IPS-18c (cell line): ENCODE results near the gene CDH26.

ENCODE experiments used
- H3K4me3 ChIP-seq: 2 replicates; pipeline ENCODE4 v1.7.0; 2013; ENCODE audit warnings: low read depth, mild to moderate bottlenecking, low read length, moderate library complexity; ENCODE audit not compliant: insufficient read depth
- H3K9me3 ChIP-seq: one replicate; pipeline ENCODE4 v1.6.1; 2013; ENCODE audit warnings: mild to moderate bottlenecking, low read length, moderate library complexity; ENCODE audit not compliant: control insufficient read depth, insufficient read depth

Gene CDH26

DNA sequence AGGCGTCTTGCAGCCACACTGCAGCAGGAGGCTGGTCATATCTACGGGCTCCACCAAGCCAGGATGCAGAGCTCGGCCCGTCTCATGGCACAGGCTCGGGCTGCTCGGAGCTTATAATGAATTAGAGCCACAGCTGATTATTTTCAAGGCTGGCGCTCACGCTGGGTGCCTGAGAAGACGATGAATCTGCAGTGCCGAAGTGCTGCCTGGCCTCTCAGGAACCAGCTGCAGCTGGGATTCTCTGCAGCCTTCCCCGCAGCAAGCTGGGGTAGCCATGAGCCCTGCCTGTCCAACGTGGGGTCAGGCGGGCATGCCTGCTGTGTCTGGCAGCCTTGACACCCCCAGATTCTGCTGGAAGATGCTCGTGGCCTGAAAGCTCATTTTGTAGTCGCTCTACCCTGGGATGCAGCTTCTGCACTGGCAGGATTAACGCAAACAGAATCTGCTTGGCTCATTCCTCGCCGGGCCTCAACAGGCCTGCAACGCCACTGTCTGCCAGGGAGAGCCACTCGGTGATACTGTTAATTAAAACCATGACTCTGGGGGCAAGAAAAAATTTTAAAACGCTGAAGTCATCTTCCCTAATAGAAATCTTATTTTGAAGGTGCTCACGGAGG lies 104.3 kb downstream of the CDH26 start:
- H3K9me3 ChIP-seq, result no peaks in the 10 kb centered on the region
- no peak overlapping the region for H3K4me3 ChIP-seq

DNA sequence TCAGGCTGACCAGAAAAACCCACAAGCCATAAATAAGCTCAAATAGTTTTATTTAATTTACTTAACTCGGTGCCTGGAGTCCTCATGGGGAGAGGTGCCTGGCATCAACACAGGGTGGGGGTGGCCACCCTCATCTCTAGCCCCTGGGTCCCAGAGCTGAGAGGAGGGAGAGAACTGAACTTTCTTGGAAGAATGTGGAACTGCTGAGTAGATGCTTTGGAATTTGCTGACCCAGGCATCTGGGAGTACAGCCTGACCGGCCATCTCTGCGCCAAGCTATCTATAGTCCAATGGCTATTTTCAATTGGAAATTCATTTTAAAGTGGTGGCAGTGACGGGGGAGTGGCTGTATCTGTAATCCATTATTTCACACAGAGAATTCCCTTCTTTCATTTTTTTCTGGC lies 104.8 kb downstream of the CDH26 start:
- Histone ChIP-seq H3K9me3 (no peaks in the 10 kb centered on the region), H3K4me3 (no peak overlapping the region)

DNA sequence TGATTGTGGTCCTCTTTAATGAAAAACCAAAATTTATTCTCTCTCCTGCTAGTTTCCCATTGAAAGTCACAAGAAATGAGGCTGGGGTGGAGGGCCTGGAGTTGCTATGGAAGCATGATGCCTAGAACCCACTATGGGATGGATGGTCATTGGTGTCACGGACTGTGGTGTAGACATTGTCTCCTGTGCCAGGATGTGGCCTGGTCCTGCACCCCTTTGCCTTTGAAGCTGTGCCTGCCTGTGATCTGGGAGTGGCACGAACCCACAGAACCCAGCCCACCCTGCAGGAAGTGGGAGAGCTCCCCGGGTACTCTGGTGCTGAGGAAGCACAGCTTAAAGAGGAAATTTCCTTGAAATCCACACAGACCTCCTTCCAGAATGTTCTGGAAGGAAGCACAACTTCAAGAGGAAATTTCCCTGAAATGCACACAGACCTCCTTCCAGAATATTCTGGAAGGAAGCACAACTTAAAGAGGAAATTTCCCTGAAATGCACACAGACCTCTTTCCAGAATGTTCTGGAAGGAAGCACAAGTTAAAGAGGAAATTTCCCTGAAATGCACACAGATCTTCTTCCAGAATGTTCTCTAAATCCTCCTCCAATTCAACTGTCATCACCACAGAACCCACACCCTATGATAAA lies 105.6 kb downstream of the CDH26 start:
- Histone ChIP-seq H3K9me3 (no peaks in the 10 kb centered on the region), H3K4me3 (no peak overlapping the region)
